Left lung (tissue), 10 donors: ENCODE data around the gene SLC16A12. TPM values are rescaled to one million over a fixed set of nuclear protein-coding genes. Genes with fewer than 3 reads are reported as not detected.
A peak's percentile ranks its signal among the peaks of the same experiment; 100 is the strongest.

Experiments
- ATAC-seq: fragments of 200-7000 bp; cut with Tn5 transposase; one replicate; pipeline ENCODE4 v1.9.1; 2020; ENCODE audit warnings: moderate library complexity
- DNase-seq, 4 donors: peaks; one replicate each; pipeline ENCODE4 v3.0.0-alpha.2; 2013 to 2020
- H3K27ac ChIP-seq, 2 donors: fragments of 200-600 bp; sonication (generic) in 1 of 2; one replicate each; pipeline versions ENCODE4 v1.5.0 to v1.8.0; 2020 to 2021
- H3K27me3 ChIP-seq, 2 donors: fragments of 200-600 bp; sonication (generic) in 1 of 2; one replicate each; pipeline versions ENCODE4 v1.5.0 to v1.8.0; 2020 to 2021
- H3K36me3 ChIP-seq, 2 donors: fragments of 200-600 bp; sonication (generic) in 1 of 2; one replicate each; pipeline versions ENCODE4 v1.5.0 to v1.8.0; 2020 to 2021
- H3K4me1 ChIP-seq, 2 donors: fragments of 200-600 bp; one replicate each; pipeline ENCODE4 v1.8.0; 2021
- H3K4me3 ChIP-seq, 2 donors: fragments of 200-600 bp; sonication (generic) in 1 of 2; one replicate each; pipeline versions ENCODE4 v1.5.0 to v1.8.0; 2020 to 2021; ENCODE audit warnings: mild to moderate bottlenecking in 1 of 2
- H3K9me3 ChIP-seq, 2 donors: fragments of 200-600 bp; sonication (generic) in 1 of 2; one replicate each; pipeline versions ENCODE4 v1.5.0 to v1.8.0; 2020 to 2021
- CTCF ChIP-seq, 2 donors: fragments of 200-600 bp; sonication (generic) in 1 of 2; IDR thresholded peaks; one replicate each; pipeline versions ENCODE4 v1.5.0 to v1.8.0; 2021; ENCODE audit warnings: antibody characterized with exemption in 2 of 2
- intact Hi-C, 2 donors: fragments of 100-400 bp; cut with DNase I; formaldehyde crosslinking; loops; one replicate each; pipeline versions ENCODE4 v1.11.2 to v1.14.2; 2022
- polyA plus RNA-seq, 6 donors: library from polyadenylated mRNA; unstranded; fragments of 120-200 nt; gene quantifications; one replicate each; pipeline ENCODE4 v1.2.1, GENCODE V29; 2013; ENCODE audit not compliant: insufficient read length in 6 of 6
- total RNA-seq, 2 donors: library from RNA; stranded (reverse); fragmentation: NEBNext Ultra II Directional; extraction: Animal tissue kit (Norgen Biotek cat#: 25700); gene quantifications; one replicate each; pipeline ENCODE4 v1.2.1, GENCODE V29; 2021
- donor health status: DM: no; HTN: yes; CAD: no.
- donor health status: DM: no; HTN: no; CAD: no.

The SLC16A12 gene
- total and polyA plus RNA-seq, 8 donors, result 0.90 to 6.3 (median 1.3) TPM

GRCh38 chr10:89478739-89479654, 56.4 kb downstream of the SLC16A12 start:
- no peak overlapping the region for H3K4me3 ChIP-seq
- H3K27me3 ChIP-seq, result no peaks in the 10 kb centered on the region
- peak; percentile 3 for ATAC-seq
- intact Hi-C loops, result no loop called here
- no peaks in the 10 kb centered on the region for H3K9me3 ChIP-seq
- peak overlapping the region; percentile 1 to 74 for H3K27ac ChIP-seq
- peaks cover 15 to 22% of the 10 kb centered on the region in 2 donors for H3K4me1 ChIP-seq
- H3K36me3 ChIP-seq, result no peaks in the 10 kb centered on the region
- no peak for TF ChIP-seq CTCF (IDR thresholded peaks at IDR 0.05)
- no peak for DNase-seq

- intact Hi-C loops, result no loop called here
- peak; percentile 42 for ATAC-seq
Observed at GRCh38 chr10:89478085-89478738, 57.2 kb downstream of the SLC16A12 start.

GRCh38 chr10:89476150-89476549, 59.2 kb downstream of the SLC16A12 start:
- intact Hi-C loops, result no loop called here
- no peak for DNase-seq
- Histone ChIP-seq H3K36me3 (no peaks in the 10 kb centered on the region), H3K4me3 (no peak overlapping the region), H3K9me3 (no peaks in the 10 kb centered on the region), H3K27ac (peak overlapping the region; percentile 38 to 77), H3K27me3 (no peaks in the 10 kb centered on the region), H3K4me1 (peaks cover 12 to 20% of the 10 kb centered on the region in 2 donors)
- no peak for TF ChIP-seq CTCF (IDR thresholded peaks at IDR 0.05)
- no peak for ATAC-seq

More at GRCh38 chr10:89478085-89478738, 57.2 kb downstream of the SLC16A12 start:
- Histone ChIP-seq H3K4me1 (peaks cover 15 to 22% of the 10 kb centered on the region in 2 donors), H3K9me3 (no peaks in the 10 kb centered on the region), H3K4me3 (no peak overlapping the region), H3K27me3 (no peaks in the 10 kb centered on the region), H3K36me3 (no peaks in the 10 kb centered on the region), H3K27ac (peak overlapping the region; percentile 1 to 74)
- TF ChIP-seq CTCF (IDR thresholded peaks at IDR 0.05), result no peak
- no peak for DNase-seq

GRCh38 chr10:89475591-89475998, 59.8 kb downstream of the SLC16A12 start:
- ATAC-seq (peak; percentile 41), DNase-seq (no peak)
- Histone ChIP-seq H3K4me3 (no peak overlapping the region), H3K36me3 (no peaks in the 10 kb centered on the region), H3K4me1 (peaks cover 7 to 15% of the 10 kb centered on the region in 2 donors), H3K9me3 (no peaks in the 10 kb centered on the region), H3K27ac (peak overlapping the region; percentile 38 to 77), H3K27me3 (no peaks in the 10 kb centered on the region)
- intact Hi-C loops, result no loop called here
- no peak for TF ChIP-seq CTCF (IDR thresholded peaks at IDR 0.05)

- H3K36me3 ChIP-seq, result no peaks in the 10 kb centered on the region
- no peak for ATAC-seq
- peak overlapping the region; percentile 38 to 77 for H3K27ac ChIP-seq
- H3K4me1 ChIP-seq, result peaks cover 6 to 13% of the 10 kb centered on the region in 2 donors
- no peaks in the 10 kb centered on the region for H3K9me3 ChIP-seq
- peak in 2 of 4 donors; percentile 60 to 74 for DNase-seq
- H3K4me3 ChIP-seq, result no peak overlapping the region
- intact Hi-C loops, result no loop called here
- TF ChIP-seq CTCF (IDR thresholded peaks at IDR 0.05), result no peak
- no peaks in the 10 kb centered on the region for H3K27me3 ChIP-seq
Observed at GRCh38 chr10:89475125-89475524, 60.3 kb downstream of the SLC16A12 start.
